ENCODE data around the gene DUSP5.

DNA sequence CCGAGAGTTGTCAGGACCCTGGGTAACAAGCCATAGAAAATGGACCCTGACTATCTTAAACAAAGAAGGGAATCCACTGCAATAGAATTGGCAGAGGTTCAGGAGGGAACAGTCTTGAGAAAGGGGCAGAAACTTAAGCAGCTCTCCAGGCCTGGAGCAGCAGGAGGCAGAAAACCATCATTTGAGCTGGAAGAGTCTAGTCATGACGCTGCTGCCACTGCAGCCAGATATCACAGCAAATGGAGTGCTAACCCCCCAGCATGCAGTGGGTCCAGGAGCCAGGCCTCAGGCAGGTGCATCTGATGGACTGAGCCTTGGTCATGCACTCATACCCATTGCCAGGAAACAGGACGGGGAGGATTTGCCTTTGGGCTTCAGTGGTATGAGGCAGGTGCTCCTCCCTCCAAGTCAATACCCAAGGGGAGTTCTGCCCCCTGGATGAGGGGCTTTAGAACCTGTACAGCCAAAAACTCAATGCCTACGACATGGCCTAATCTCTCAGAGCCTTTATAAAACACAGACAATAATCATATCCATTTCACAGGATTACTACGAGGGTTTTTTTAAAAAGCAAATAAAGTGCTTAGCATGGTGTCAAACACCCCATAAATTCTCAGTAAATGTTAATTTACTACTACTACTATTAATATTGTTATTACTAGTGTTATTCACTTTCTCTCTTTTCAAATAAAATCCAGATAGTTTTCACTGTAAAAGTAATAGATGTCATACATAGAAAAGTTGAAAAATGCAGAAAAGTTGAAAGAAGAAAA lies 30.7 kb downstream of the DUSP5 start:
- TF ChIP-seq, protein P1, sequence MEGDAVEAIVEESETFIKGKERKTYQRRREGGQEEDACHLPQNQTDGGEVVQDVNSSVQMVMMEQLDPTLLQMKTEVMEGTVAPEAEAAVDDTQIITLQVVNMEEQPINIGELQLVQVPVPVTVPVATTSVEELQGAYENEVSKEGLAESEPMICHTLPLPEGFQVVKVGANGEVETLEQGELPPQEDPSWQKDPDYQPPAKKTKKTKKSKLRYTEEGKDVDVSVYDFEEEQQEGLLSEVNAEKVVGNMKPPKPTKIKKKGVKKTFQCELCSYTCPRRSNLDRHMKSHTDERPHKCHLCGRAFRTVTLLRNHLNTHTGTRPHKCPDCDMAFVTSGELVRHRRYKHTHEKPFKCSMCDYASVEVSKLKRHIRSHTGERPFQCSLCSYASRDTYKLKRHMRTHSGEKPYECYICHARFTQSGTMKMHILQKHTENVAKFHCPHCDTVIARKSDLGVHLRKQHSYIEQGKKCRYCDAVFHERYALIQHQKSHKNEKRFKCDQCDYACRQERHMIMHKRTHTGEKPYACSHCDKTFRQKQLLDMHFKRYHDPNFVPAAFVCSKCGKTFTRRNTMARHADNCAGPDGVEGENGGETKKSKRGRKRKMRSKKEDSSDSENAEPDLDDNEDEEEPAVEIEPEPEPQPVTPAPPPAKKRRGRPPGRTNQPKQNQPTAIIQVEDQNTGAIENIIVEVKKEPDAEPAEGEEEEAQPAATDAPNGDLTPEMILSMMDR (IDR thresholded peaks at IDR 0.05) = no peak
- TF ChIP-seq POLR2AphosphoS5 (IDR thresholded peaks at IDR 0.05) = no peak
